ENCODE measurements around the gene TBCC.
"Not testable (repeated sequence)": the region's sequence is repeated elsewhere in the genome, so short reads cannot be mapped to it uniquely, and the experiment has no call there.

TBCC gene

GRCh38 chr6:42733867-42734481 is 11.9 kb downstream of the TBCC start:
- DNase-seq (ENCODE audit: low spot score), result not testable (repeated sequence)

GRCh38 chr6:42729731-42730130 is 16.2 kb downstream of the TBCC start:
- no peak for DNase-seq (ENCODE audit: low spot score)

GRCh38 chr6:42727627-42728026 is 18.3 kb downstream of the TBCC start:
- no peak for DNase-seq (ENCODE audit: low spot score)

DNA sequence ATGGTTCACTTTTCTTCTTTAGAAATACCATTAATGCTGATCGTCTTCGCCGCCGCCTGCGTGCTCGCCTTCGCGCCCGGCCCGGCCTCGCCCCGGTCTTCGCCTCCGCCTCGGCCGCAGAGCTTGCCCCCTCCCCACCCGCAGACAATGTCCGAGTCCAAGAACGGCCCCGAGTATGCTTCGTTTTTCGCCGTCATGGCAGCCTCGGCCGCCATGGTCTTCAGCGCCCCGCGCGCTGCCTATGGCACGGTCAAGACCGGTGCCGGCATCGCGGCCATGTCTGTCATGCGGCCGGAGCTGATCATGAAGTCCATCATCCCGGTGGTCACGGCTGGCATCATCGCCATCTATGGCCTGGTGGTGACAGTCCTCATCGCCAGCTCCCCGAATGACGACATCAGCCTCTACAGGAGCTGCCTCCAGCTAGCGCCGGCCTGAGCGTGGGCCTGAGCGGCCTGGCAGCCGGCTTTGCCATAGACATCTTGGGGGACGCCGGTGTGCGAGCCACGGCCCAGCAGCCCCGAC is 18.8 kb downstream of the TBCC start:
- no peak for DNase-seq (ENCODE audit: low spot score)

DNA sequence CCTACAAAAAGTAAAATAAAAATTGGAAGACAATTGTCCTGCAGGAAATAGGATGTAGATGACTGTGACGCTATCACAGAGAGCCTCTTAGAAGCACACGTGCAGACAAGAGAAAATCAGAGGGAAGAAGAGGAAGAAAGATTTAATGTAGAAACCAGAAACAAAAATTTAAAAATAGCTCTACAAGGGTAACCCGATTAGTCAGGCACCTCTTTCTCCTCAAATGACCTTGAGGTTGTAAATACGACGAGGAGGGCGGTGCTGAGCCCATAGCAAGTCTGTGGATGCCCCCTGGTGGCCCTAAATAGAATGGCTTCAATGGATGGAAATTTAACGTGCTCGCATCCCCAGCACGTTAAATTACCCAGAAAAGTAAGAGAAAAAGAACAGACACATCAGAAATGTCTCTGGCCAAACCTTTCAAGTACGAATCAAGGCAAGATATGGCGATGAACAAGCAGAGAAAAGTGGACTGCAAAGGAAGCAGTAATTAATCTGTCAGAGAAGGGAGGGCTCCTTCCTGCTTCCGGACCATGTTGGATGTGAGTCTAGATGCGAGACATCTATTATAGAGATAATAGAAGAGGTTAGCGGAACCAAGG is 19.3 kb downstream of the TBCC start:
- DNase-seq (ENCODE audit: low spot score), result peak; percentile 89

DNA sequence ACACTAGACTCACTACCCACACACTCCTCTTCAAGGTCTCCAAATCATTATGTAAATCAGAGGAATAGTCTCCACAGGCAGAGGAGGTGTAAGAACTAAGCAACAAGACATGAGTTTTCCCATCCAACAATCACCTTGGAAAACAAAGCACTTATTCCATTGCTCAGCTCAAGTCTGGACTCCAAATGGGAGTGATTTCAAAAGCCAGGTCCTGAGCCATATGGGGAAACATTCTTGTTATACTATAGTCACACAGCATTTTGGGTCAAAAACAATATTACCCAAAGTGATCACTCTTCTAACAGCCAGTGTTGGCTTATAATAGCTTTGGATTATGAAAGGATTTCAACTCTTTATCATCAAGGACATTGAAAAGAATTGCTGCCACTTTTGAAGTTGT is 19.9 kb downstream of the TBCC start:
- DNase-seq (ENCODE audit: low spot score), result no peak

DNA sequence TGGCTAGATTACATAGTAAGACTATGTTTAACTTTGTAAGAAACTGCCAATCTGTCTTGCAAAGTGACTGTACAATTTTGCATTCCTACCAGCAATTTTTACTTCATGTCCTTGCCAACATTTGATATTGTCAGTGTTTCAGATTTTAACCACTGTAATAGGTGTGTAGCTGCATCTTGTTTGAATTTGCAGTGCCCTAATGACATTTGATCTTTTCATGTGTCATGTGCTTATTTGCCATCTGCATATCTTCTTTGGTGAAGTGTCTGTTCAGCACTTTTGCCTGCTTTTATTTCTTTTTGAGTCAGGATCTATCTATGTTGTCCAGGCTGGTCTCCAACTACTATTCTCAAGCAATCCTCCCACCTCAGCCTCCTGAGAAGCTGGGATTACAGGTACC is 21.1 kb downstream of the TBCC start:
- DNase-seq (ENCODE audit: low spot score), result no peak

DNA sequence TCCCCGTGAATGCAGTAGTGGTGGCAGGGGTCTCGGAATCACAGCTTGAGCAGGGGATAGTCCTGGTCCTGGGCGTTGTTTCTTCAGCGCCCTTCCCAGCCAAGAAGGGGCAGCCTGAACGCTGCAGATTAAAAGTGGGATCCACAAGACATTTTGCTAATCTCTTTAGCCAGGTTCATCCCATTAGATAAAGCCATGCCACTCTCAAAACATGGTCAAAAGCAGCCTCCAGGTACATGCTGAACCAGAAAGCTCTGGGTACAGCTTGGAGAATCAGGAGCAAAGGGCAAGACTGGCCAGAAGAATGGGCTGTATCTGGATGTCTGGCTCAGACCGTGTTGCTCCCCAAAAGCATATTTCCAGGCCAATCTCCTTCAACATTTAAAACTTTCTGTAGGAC is 23.4 kb downstream of the TBCC start, which contains the start of gene PRPH2:
TSS of gene PRPH2 (minus strand) at position 101 of the 400 bp plus-strand sequence. CDS start 263 bp downstream, outside the sequence.
- DNase-seq (ENCODE audit: low spot score), result no peak

DNA sequence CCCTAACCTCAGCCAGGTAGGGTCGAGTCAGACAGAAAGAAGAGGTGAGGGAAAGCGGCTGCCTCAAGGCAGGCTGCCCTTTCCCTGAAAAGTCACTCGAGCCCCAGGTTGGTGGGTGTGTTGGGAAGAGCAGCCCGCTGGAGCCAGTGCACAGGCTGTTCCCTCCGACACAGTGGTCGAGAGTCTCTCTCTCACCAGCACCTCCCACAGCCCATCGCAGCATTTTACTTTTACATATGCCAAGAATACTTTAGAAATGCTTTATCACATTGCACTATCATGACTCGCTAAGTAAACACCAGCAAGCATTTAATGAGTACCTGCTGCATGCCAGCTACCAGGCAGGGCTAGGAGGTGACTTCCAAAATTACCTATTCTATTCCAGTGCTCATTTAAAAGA is 25.2 kb downstream of the TBCC start:
- no peak for DNase-seq (ENCODE audit: low spot score)

- DNase-seq (ENCODE audit: low spot score), result no peak
Observed at GRCh38 chr6:42715871-42716270, 30.0 kb downstream of the TBCC start.

DNA sequence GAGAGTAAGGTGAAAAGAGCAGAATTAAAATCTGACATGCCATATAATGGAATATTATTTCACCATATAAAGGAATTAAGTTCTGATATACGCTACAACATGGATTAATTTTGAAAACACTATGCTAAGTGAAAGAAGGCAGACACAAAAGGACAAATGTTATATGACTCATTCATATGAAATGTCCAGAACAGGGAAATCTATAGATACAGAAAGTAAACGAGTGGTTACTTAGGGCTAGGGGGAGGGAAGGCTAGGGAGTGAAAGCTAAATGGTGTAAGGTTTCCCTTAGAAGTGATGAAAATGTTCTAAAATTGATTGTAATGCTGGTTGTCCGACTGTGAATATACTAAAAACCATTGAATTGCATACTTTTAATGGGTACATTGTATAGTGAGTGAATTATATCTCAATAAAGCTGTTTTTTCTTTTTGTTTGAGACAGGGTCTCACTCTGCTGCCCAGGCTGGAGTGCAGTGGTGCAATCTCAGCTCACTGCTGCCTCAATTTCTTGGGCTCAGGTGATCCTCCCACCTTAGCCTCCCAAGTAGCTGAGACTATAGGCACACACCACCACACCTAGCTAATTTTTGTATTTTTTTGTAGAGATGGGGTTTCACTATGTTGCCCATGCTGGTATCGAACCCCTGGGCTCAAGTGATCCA is 31.7 kb downstream of the TBCC start:
- DNase-seq (ENCODE audit: low spot score), result no peak

DNA sequence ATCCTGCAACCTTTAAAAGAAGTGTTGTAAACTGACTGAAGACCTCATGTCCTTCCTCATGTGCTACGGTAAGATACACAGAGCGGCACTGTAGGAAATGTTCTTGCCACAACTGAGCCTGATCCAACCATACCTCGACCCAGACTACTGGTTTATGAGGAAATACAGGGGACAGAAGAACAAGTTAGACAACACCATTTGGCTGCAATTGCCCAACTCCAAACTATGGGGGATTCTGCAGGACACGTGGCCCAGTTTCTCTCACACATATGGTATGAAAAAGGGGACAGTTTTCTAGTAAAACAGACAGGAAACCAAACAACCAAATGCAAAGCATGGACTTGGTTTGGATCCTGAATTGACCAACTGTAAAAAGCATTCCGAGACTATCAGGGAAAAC is 34.0 kb downstream of the TBCC start:
- no peak for DNase-seq (ENCODE audit: low spot score)

DNA sequence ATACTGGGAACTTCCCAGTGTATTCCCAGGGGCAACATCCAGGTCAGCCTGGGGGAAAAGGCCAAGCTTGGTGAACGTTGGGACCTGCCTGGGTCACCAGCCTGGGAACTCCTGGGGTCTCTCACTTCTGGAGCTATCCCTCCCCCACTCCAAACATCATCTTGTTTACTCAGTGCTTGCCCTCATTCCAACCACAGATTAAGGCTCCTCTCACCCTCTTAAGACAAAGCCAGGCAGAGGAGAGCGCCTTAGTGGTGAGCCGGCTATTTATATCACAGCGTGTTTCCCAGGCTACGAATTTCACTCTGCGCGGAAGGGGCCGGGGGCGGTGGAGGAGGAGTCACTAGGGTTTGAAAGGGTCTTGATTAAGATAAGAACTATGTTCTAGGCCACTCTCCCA is 35.6 kb downstream of the TBCC start:
- DNase-seq (ENCODE audit: low spot score), result peak; percentile 73

- DNase-seq (ENCODE audit: low spot score), result no peak
Observed at GRCh38 chr6:42709871-42710270, 36.0 kb downstream of the TBCC start.

DNA sequence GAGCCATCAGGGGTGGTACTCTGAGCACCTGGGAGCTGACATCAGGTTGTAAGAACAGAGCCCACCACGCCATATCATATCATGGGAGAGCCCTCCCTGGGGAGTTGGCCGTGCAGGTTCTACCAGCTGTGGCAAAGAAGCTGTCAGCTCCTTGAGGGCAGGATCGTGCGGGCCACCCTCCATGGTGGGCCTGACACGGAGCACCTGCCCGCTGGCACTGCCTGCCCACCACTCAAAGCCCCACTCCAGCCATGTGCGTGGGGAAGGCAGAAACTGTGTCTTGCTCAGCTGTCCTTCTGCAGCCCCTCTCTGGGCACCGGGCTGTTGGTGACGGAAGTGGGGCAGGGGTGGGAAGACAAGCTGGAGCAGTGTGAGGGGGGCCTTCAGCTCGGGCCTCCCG is 37.8 kb downstream of the TBCC start:
- no peak for DNase-seq (ENCODE audit: low spot score)

- DNase-seq (ENCODE audit: low spot score), result no peak
Observed at GRCh38 chr6:42707595-42707994, 38.3 kb downstream of the TBCC start.

DNA sequence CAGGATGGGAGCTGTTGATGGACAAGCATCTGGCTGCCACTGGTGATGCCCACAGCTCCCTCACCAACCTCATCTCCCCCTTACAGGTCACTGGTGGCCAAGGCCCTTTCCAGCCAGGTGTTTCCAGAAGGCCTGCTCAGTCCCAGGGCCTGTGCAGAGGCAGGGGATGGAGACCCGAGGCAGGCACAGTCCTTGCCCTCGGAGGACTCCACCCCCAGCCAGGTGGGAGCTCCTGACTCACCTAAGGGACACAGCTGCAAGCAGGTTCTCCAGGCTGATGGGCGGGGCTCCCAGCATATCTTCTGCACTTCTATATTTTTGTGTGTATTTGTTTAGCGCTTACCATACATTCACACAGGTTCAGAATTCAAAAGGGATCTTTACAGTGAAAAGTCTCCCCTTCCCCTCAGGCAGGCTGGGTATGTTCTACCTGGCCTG is 40.9 kb downstream of the TBCC start:
- no peak for DNase-seq (ENCODE audit: low spot score)

- peak; percentile 54 for DNase-seq (ENCODE audit: low spot score)
Observed at GRCh38 chr6:42704251-42704936, 41.5 kb downstream of the TBCC start.

- DNase-seq (ENCODE audit: low spot score), result not testable (repeated sequence)
Observed at GRCh38 chr6:42702786-42703185, 43.1 kb downstream of the TBCC start.

DNA sequence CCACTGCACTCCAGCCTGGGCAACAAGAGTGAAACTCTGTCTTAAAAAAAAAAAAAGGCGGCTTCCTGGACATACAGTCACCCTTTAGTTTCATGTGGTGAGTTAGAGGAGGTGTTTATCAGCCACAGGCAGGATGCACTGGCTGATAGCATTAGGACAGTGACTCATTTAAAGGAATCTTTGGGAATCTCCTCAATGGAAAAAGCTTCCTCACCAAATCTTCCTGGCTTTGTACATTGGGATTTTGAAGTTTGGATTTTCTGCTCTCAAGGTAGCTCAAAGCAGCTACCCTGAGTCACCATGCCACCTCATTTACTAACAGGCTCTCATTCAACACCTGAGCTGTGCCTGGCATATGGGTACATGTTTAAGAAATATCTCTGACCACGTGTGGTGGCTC is 43.7 kb downstream of the TBCC start:
- DNase-seq (ENCODE audit: low spot score), result no peak

- no peak for DNase-seq (ENCODE audit: low spot score)
Observed at GRCh38 chr6:42698217-42698616, 47.7 kb downstream of the TBCC start.

GRCh38 chr6:42697268-42697655 is 48.6 kb downstream of the TBCC start:
- DNase-seq (ENCODE audit: low spot score), result no peak

All from iPS-NIHi11 (cell line).